GM12878 (cell line): ENCODE data around the gene SIPA1. TPM values are rescaled to one million over a fixed set of nuclear protein-coding genes. Genes with fewer than 3 reads are reported as not detected.

Experiments
- ATAC-seq: fragments of 200-7000 bp; cut with Tn5 transposase; 3 replicates; pipeline ENCODE4 v1.9.1; 2020; ENCODE audit warnings: mild to moderate bottlenecking, moderate library complexity
- BruUV-seq: library from RNA; stranded (reverse); fragments of 400-500 nt; replicated peaks from 2 replicates; lab custom pipeline; 2021; lab: Mats Ljungman, UMichigan
- CTCF ChIA-PET: fragments of 300-600 bp; sonication (Branson Sonifier 250); formaldehyde crosslinking; extraction: SDS; loops from one replicate; lab custom pipeline; 2021; ENCODE audit warnings: inconsistent platforms; lab: Yijun Ruan, JAX
- POLR2A ChIA-PET: fragments of 350-600 bp; formaldehyde crosslinking; extraction: SDS; loops from one replicate; lab custom pipeline; 2021; ENCODE audit warnings: inconsistent platforms; lab: Charles Lee
- RAD21 ChIA-PET: fragments of 300-600 bp; sonication (Branson Sonifier 250); formaldehyde crosslinking; loops from one replicate; lab custom pipeline; 2023; ENCODE audit warnings: antibody characterized with exemption; ENCODE audit not compliant: unreplicated experiment; lab: Charles Lee
- SMC1A ChIA-PET: fragments of 300-600 bp; sonication (Branson Sonifier 250); formaldehyde crosslinking; loops from one replicate; lab custom pipeline; 2023; ENCODE audit not compliant: unreplicated experiment, uncharacterized antibody; lab: Charles Lee
- DNase-seq: peaks from one replicate; pipeline ENCODE4 v3.0.0-alpha.2; 2011; ENCODE audit warnings: low read depth, low spot score
- FAIRE-seq: peaks from 3 replicates; lab custom pipeline; 2011; peaks lifted over from hg19 to GRCh38; lab: Jason Lieb, UNC
- H2AFZ ChIP-seq: 2 replicates; pipeline ENCODE4 v1.6.0; 2011; ENCODE audit warnings: low read depth, low read length, control low read depth; ENCODE audit not compliant: control insufficient read depth
- H3K27ac ChIP-seq: 2 replicates; pipeline ENCODE4 v1.5.1; 2011; ENCODE audit warnings: control low read depth; ENCODE audit not compliant: control insufficient read depth, insufficient read depth
- H3K27me3 ChIP-seq, 2 experiments: replicated peaks in 1 of 2; 2 replicates each; pipeline versions ENCODE4 v1.6.0 to v1.6.1; 2011; ENCODE audit warnings: low read length in 1 of 2; ENCODE audit not compliant: control insufficient read depth in 2 of 2, insufficient read depth in 2 of 2
- H3K36me3 ChIP-seq, 2 experiments: 2 replicates each; pipeline ENCODE4 v1.5.1; 2011; ENCODE audit warnings: low read length in 1 of 2; ENCODE audit not compliant: control insufficient read depth in 2 of 2, insufficient read depth in 2 of 2
- H3K4me1 ChIP-seq: 2 replicates; pipeline ENCODE4 v1.6.1; 2011; ENCODE audit warnings: mild to moderate bottlenecking, low read length, moderate library complexity, mixed read lengths; ENCODE audit not compliant: control insufficient read depth, insufficient read depth
- H3K4me2 ChIP-seq: 2 replicates; pipeline ENCODE4 v1.6.0; 2011; ENCODE audit warnings: control low read depth; ENCODE audit not compliant: control insufficient read depth, insufficient read depth
- H3K4me3 ChIP-seq: fragments of 200-600 bp; sonication (generic); 2 replicates; pipeline ENCODE4 v1.5.1; 2016
- H3K79me2 ChIP-seq: 2 replicates; pipeline ENCODE4 v1.6.0; 2011; ENCODE audit warnings: low read length; ENCODE audit not compliant: control insufficient read depth, insufficient read depth
- H3K9ac ChIP-seq: 2 replicates; pipeline ENCODE4 v1.8.0; 2011; ENCODE audit warnings: low read length, control low read depth, mixed read lengths; ENCODE audit not compliant: control insufficient read depth, insufficient read depth
- H3K9me3 ChIP-seq: replicated peaks from 3 replicates; pipeline ENCODE4 v1.5.1; 2011; ENCODE audit warnings: mild to moderate bottlenecking, low read length; ENCODE audit not compliant: control insufficient read depth, insufficient read depth
- H4K20me1 ChIP-seq: 2 replicates; pipeline ENCODE4 v1.6.0; 2011; ENCODE audit not compliant: control insufficient read depth, insufficient read depth
- ATF2 ChIP-seq: IDR thresholded peaks from 2 replicates; pipeline ENCODE4 v1.6.1; 2012; ENCODE audit warnings: low read length, inconsistent platforms
- BCL3 ChIP-seq: IDR thresholded peaks from 2 replicates; pipeline ENCODE4 v1.6.1; 2011; ENCODE audit warnings: borderline replicate concordance, low read depth, mild to moderate bottlenecking, moderate library complexity, low read length; ENCODE audit not compliant: insufficient read depth, poor library complexity, severe bottlenecking
- CHD4 ChIP-seq: fragments of 200-600 bp; sonication (generic); IDR thresholded peaks from 2 replicates; pipeline ENCODE4 v1.6.1; 2016; ENCODE audit warnings: mild to moderate bottlenecking
- FOS ChIP-seq: IDR thresholded peaks from 3 replicates; pipeline ENCODE4 v1.6.1; 2011; ENCODE audit warnings: borderline replicate concordance; ENCODE audit not compliant: insufficient read length; ENCODE audit errors: extremely low read depth
- FOXK2 ChIP-seq: fragments of 450-650 bp; IDR thresholded peaks from 2 replicates; pipeline ENCODE4 v1.6.1; 2017; ENCODE audit warnings: mild to moderate bottlenecking, moderate library complexity
- KLF5 ChIP-seq: fragments of 450-650 bp; IDR thresholded peaks from 2 replicates; pipeline ENCODE4 v1.6.1; 2014; ENCODE audit warnings: mild to moderate bottlenecking; ENCODE audit not compliant: partially characterized antibody
- MYB ChIP-seq: fragments of 150-350 bp; IDR thresholded peaks from 2 replicates; pipeline ENCODE4 v1.6.1; 2014; ENCODE audit warnings: mild to moderate bottlenecking, low read depth, low read length, borderline replicate concordance
- NFYB ChIP-seq: IDR thresholded peaks from 2 replicates; pipeline ENCODE4 v1.6.1; 2011; ENCODE audit warnings: low read depth, mild to moderate bottlenecking, low read length, improper control_type of control experiment, moderate library complexity; ENCODE audit not compliant: insufficient read depth
- NR2C2 ChIP-seq: IDR thresholded peaks from 2 replicates; pipeline ENCODE4 v1.6.1; 2011; ENCODE audit warnings: borderline replicate concordance, low read depth; ENCODE audit not compliant: control insufficient read depth, insufficient read length
- PAX8 ChIP-seq: fragments of 450-650 bp; IDR thresholded peaks from 2 replicates; pipeline ENCODE4 v1.6.1; 2017; ENCODE audit warnings: mild to moderate bottlenecking, moderate library complexity
- POLR2AphosphoS5 ChIP-seq: IDR thresholded peaks from 2 replicates; pipeline ENCODE4 v1.6.1; 2011; ENCODE audit warnings: mild to moderate bottlenecking, low read length, inconsistent platforms
- POU2F2 ChIP-seq: IDR thresholded peaks from 3 replicates; pipeline ENCODE4 v1.6.1; 2011; ENCODE audit warnings: low read depth, mild to moderate bottlenecking, low read length, borderline replicate concordance
- RAD21 ChIP-seq: IDR thresholded peaks from 2 replicates; pipeline ENCODE4 v1.6.1; 2011; ENCODE audit warnings: mild to moderate bottlenecking, low read depth, low read length, moderate library complexity; ENCODE audit not compliant: insufficient read depth
- RCOR1 ChIP-seq: conservative IDR thresholded peaks from 2 replicates; pipeline ENCODE4 v1.6.1; 2012; ENCODE audit warnings: low read depth, low read length, improper control_type of control experiment
- SMAD5 ChIP-seq: IDR thresholded peaks from 2 replicates; pipeline ENCODE4 v1.6.1; 2016; ENCODE audit warnings: antibody characterized with exemption, low read depth
- STAT1 ChIP-seq: fragments of 450-650 bp; conservative IDR thresholded peaks from 2 replicates; pipeline ENCODE4 v1.6.1; 2014; ENCODE audit warnings: antibody characterized with exemption, mild to moderate bottlenecking
- TARDBP ChIP-seq: IDR thresholded peaks from 2 replicates; pipeline ENCODE4 v1.6.1; 2016; ENCODE audit warnings: borderline replicate concordance
- WGBS: methylation state at CpG from one replicate; pipeline ENCODE4 v1.1.6; 2016; ENCODE audit warnings: low lambda C conversion rate; ENCODE audit not compliant: insufficient replicate concordance, insufficient coverage; ENCODE audit errors: missing lambda C conversion rate; 5-methylcytosine and 5-hydroxymethylcytosine counted together
- in situ Hi-C: fragments of 300-500 bp; cut with MboI; formaldehyde crosslinking; loops from 9 replicates; pipeline ENCODE4 v1.14.3; 2018; ENCODE audit warnings: mixed read lengths
- intact Hi-C: fragments of 100-400 bp; cut with micrococcal nuclease; formaldehyde crosslinking; loops from one replicate; pipeline ENCODE4 v1.14.2; 2022; ENCODE audit not compliant: unreplicated experiment
- polyA plus RNA-seq, 11 experiments: library from polyadenylated mRNA; depleted of rRNA in 4 of 11; unstranded in 6 of 11; stranded (reverse) in 5 of 11; fragments of >200 nt; fragmentation: Nextera tagmentation in 4 of 11; fragmentation: Illumina TruSeq in 1 of 11; extraction: Ambion mirVana in 4 of 11; extraction: Trizol in 1 of 11; gene quantifications; 1 replicate in 1 of 11; 2 replicates in 10 of 11; pipeline versions ENCODE4 v1.2.1 to v1.2.3, GENCODE V29; 2011 to 2016; ENCODE audit warnings: inconsistent platforms in 2 of 11, missing spikeins in 2 of 11, low read depth in 1 of 11
- total RNA-seq, 4 experiments: library from RNA; depleted of rRNA in 3 of 4; stranded (reverse); fragments of >200 nt in 3 of 4; fragmentation: Illumina TruSeq in 1 of 4; extraction: Trizol in 1 of 4; gene quantifications; 2 replicates each; pipeline versions ENCODE4 v1.2.1 to v1.2.3, GENCODE V29; 2013 to 2021
- TF ChIP-seq, protein P1 (sequence below), 3 experiments: IDR thresholded peaks in 2 of 3; conservative IDR thresholded peaks in 1 of 3; 2 replicates each; pipeline ENCODE4 v1.5.1; 2011; ENCODE audit warnings: low read depth in 3 of 3, low read length in 3 of 3, mild to moderate bottlenecking in 3 of 3, control low read depth in 2 of 3, moderate library complexity in 2 of 3, inconsistent platforms in 1 of 3, mixed read lengths in 1 of 3; ENCODE audit not compliant: control insufficient read depth in 2 of 3, insufficient read depth in 1 of 3; ENCODE audit errors: extremely low read depth in 1 of 3

The SIPA1 gene
- total and polyA plus RNA-seq, 10 of the 15 experiments (the other 5 are each of a cell fraction or from before 2014, with no cell fraction given), result 1.0 to 139 (median 33.4) TPM

DNA sequence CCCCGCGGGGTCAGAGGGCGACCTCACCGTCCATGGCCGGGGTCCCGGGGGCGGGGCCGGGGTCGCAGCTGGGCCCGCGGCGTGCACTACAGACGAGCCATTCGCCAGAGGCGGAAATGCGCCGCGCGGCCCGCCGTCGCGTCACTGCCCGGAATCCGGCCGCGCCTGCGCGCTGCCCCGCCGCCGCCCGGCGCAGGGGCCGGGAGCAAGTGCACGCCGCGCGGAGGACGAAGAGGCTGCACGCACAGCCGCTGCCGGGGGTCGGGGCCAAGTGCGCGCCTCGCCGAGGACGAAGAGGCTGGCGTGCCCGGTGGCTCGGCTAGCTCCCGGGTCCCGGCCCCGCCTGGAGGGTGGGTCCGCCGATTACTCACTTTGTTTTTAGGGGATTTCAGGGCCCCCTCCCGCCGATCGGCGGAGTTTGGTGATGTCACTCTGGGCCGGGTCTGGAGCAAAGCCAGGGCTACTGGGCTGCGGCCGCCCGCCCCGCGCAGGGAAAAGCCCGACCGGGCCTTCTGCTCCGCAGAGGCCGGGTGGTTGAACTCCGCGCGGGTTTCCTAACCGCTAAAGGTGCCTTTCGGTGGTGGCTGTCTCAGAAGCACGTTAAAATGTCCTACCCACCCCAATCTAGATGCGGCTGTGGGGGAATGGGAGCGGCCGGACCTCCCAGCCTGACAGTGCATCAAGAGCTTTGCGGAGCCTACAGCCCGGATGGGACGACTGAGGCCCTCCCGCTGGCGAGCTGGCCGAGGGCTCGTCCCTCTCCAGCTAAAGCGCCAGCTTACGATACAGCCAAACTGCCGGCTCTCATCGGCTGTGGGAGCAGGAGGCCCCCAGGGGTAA lies 25.1 kb downstream of the SIPA1 start, which contains the start of gene RELA:
RELA (minus strand) TSS at position 118 of the 840 bp plus-strand sequence; CDS start at position 34, 84 bp downstream.
- FAIRE-seq (peak; percentile 65), ATAC-seq (peak; percentile 84), DNase-seq (no peak)
- Histone ChIP-seq H3K9ac (peak within 1 kb of the TSS; percentile 98), H2AFZ (peak within 1 kb of the TSS; percentile 66), H3K4me3 (peak within 1 kb of the TSS; percentile 91), H3K36me3 (peaks cover 13 to 15% of the 10 kb centered on the region in 2 experiments; a peak in 3 of 4 replicates), H3K27me3 (no peaks in the 10 kb centered on the region), H3K27ac (peak within 1 kb of the TSS; percentile 98), H3K4me2 (peak within 1 kb of the TSS; percentile 92), H3K9me3 (no peaks in the 10 kb centered on the region), H4K20me1 (no peaks in the 10 kb centered on the region; the same call in none of the 2 replicates), H3K79me2 (peaks cover 26% of the 10 kb centered on the region), H3K4me1 (peaks cover 9% of the 10 kb centered on the region)
- SMC1A ChIA-PET, result interaction anchor here (1.1 to 1.9 kb wide), 6 partner anchors 9 to 227 kb away, joined by 3 to 19 read pairs (median 6); partner anchors contain the start of genes CCDC85B and PCNX3
- RAD21 ChIA-PET, result interaction anchor here (0.7 to 2.6 kb wide), 12 partner anchors 10 to 186 kb away, joined by 3 to 19 read pairs (median 6); partner anchors contain the start of genes AP5B1, KAT5, PCNX3 and RNASEH2C
- under 1% methylated on average over 84 of the region's 91 CpGs for WGBS
- in situ Hi-C loops (no loop called here), intact Hi-C loops (loop anchor here (1.0 kb wide), 3 partner anchors 23 to 195 kb away; partner anchors contain the start of gene CFL1)
- POLR2A ChIA-PET, result interaction anchor here (0.5 to 5.5 kb wide), 15 partner anchors 8 to 227 kb away, joined by 3 to 88 read pairs (median 4); partner anchors contain the start of genes CCDC85B, KAT5, PCNX3 and SIPA1
- BruUV-seq, result TSS peak; percentile 96
- CTCF ChIA-PET, result interaction anchor here (0.6 to 3.6 kb wide), 10 partner anchors 10 to 223 kb away, joined by 3 to 13 read pairs (median 7); partner anchors contain the start of genes KAT5, MUS81, PCNX3 and SIPA1
- no peak for TF ChIP-seq PAX8
- no peak for TF ChIP-seq STAT1
- TF ChIP-seq ATF2, result peak; percentile 35; the same call in 1 of the 2 replicates
- TF ChIP-seq NFYB, result peak; percentile 27; the same call in 1 of the 2 replicates
- TF ChIP-seq POLR2AphosphoS5, result peak; percentile 88
- no peak for TF ChIP-seq SMAD5
- no peak for TF ChIP-seq TARDBP
- TF ChIP-seq CHD4, result no peak
- no peak for TF ChIP-seq FOXK2
- TF ChIP-seq MYB, result no peak
- no peak for TF ChIP-seq RCOR1
- TF ChIP-seq RAD21, result no peak
- TF ChIP-seq FOS, result no peak
- TF ChIP-seq KLF5, result peak; percentile 10
- TF ChIP-seq BCL3, result peak; percentile 5
- peak; percentile 70; the same call in 2 of the 3 replicates for TF ChIP-seq POU2F2
- TF ChIP-seq, protein P1, sequence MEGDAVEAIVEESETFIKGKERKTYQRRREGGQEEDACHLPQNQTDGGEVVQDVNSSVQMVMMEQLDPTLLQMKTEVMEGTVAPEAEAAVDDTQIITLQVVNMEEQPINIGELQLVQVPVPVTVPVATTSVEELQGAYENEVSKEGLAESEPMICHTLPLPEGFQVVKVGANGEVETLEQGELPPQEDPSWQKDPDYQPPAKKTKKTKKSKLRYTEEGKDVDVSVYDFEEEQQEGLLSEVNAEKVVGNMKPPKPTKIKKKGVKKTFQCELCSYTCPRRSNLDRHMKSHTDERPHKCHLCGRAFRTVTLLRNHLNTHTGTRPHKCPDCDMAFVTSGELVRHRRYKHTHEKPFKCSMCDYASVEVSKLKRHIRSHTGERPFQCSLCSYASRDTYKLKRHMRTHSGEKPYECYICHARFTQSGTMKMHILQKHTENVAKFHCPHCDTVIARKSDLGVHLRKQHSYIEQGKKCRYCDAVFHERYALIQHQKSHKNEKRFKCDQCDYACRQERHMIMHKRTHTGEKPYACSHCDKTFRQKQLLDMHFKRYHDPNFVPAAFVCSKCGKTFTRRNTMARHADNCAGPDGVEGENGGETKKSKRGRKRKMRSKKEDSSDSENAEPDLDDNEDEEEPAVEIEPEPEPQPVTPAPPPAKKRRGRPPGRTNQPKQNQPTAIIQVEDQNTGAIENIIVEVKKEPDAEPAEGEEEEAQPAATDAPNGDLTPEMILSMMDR (IDR thresholded peaks at IDR 0.05 in 2 of 3, conservative IDR thresholded peaks at IDR 0.05 in 1 of 3; ENCODE audit: control insufficient read depth in 2 of 3, extremely low read depth in 1 of 3, insufficient read depth in 1 of 3, low read depth in 3 of 3, low read length in 3 of 3), result no peak
- TF ChIP-seq NR2C2, result no peak
